ENCODE data around the gene C1orf141.
"Not testable (repeated sequence)": the region's sequence is repeated elsewhere in the genome, so short reads cannot be mapped to it uniquely, and the experiment has no call there.

C1orf141 gene

DNA sequence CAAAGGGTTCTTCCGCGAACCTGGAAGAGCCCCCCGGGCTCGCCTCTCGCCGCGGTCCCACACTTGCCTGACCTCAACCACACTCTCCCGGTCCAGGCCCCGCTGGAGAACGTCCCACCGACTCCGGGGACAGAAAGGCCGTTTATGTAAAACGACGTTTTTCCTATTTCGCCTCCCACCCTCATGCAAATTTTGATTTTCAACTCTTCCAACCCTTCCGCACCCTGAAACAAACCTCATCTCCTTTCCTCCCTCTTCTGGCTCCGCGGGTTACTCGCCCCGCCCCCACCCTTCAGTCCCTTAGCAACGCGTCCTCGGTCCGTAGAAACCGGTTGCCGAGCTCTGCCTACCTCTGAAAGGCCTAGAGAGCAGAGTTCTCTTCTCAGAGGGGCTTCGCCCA lies at the start of gene C1orf141:
C1orf141 (minus strand) TSS at position 276 of the 400 bp plus-strand sequence. CDS start 7,730 bp downstream, outside the sequence.
- DNase-seq = no peak

DNA sequence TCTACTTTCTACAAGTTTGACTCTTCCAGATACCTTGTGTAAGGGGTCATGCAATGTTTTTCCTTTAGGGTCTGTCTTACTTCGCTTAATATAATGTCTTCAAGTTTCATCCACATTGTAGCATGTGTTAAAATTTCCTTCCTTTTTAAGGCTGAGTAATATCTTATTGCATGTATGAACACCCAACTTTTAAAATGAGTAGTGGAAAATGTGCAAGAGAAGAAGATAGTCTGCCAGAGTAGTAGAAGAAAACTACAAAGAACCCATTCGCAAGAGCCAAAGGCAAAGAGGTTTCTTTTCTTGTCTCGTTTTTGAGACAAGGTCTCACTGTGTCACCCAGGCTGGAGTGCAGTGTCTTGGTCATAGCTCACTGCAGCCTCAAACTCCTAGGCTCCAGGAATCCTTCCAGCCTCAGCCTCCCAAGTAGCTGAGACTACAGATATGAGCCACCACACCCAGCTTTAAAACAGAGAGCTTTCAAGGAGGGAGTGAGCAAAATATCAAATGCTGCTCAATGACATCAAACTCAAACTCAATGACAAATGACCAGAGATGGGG lies 40.8 kb upstream of the C1orf141 start:
- no peak for DNase-seq

DNA sequence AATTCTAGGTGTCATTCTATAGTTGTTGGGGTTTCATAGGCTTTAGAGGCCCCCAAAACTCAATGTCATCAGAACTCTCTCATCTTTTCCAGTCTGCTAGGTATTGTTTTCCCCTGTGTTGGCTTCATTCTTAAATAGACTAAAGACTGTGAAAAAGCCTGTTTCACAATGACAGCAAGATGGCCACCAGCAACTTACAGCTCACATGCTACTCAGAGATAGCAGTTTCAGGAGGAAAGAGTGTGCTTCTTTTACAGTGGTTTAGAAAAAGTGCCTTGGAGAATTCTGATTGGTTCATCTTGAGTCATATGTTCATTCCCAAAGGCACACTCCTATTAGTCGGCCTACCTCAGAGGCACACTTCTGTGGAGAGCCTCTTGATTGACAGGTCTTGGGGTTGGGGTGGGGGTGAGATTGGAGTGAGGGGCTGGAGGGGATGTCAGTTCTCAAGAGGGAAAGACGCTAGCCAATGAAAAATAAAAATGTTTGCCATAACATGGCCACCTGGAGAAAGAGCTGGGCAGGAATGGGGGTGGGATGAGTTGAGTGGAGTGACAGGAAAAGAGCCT lies 40.0 kb upstream of the C1orf141 start:
- DNase-seq = no peak

DNA sequence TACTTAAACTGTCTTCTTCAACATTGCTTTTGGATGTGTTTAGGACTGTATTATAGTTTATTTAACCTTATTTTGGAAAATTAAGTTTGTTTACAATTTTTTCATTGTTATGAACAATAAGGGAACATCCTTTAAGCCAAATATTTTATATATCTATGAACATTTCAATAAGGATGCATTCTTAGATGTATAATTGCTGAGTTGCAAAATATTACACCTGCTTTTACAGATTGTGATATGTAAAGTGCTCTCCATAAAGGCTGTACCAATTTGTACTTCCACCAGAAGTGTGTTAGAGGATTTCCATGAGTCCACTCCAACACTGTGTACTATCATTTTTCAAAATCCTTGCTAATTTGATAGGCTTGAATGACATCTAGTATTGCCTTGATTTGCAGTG lies 39.2 kb upstream of the C1orf141 start:
- no peak for DNase-seq

DNA sequence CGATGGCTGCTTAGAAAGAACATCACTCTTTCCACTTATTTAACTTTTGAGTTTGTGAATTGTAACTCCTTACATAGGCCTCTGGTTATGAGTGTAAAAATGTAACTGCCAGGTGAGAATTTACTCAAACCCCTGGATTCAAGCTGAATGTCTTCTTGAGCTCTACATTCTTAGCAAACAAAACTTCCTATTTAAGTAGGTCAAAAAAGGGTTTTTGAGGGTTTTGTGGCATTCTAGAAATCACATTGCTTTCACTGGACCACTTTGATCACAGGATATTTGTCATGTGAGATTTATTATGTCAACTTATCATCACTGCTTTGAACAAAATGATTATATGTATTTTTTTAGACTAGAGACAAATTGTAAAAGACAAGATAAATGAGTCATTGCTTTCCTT lies 37.2 kb upstream of the C1orf141 start:
- no peak for DNase-seq

DNA sequence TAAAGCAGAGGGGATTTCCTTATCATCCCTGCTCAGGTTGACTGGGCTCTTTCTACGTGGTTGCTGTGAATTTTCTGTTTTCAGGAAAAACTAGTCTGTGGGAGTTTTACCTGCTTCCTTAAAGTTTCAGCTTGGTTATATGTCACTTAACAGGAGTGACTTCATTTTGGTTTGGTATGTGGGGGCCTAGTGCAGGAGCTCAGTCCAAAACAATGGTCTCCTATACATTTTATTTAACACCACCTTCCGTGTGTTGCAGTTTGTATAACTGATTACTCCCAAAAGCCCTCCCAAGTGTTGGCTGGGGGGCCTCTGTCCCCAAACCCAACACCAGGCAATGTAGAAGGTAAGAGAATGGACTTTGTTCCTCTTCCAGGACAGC lies 36.8 kb upstream of the C1orf141 start:
- no peak for DNase-seq

DNA sequence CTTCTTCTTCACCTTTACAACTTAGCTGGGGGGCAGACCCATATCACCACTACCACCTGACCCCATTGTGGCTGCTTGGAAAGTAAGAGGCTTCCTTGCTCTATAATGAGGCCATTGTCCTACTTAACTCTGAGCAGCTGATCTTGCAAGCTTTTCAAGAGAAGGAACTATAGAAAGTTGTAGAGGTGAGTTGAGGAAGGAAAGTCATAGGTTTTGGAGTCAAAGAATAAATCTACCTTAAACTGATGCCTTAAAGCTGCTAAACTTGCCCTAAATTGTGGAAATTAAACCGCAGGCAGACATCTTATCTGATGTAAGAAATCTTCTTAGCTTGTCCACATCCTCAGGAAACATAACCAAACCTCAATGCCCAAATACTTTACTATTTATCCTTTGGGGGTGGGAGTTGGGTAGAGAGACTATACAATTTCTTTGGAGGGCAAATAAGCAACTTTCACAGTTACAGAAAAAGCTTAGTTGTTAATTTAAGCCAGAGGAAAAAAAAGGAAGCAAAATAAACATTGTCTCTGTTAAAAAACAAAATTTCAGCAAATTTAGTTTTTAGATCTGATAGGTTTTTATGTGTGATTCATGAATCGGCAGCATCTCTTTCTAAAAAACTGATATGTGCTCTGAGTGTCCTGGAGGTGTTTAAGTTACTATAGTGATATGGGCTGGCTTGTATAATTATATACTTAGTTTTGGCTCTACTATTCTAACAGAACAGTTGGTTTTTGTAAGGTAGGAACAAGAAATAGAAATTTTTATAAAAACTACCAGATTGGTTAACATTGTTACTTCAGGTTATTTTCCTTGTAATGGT lies 36.2 kb upstream of the C1orf141 start:
- DNase-seq = no peak

DNA sequence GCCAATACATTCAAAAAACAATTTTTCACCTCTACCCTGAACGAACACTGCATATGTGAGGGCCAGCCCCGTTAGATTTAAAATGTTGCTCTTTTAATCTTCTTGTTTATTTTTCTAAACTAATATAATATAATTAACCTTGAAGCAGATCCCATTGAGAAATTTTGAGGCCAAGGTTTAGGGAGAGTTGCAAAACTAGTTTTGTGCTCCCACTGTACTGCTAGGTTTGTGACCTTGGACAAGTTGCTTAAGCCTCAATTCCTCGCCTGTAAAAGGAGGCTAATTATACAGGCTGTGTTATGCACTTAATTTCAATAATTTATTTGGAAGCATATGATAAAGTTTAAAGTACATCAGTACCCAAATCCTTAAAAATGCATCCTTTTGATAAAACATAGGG lies 35.2 kb upstream of the C1orf141 start:
- DNase-seq = no peak

DNA sequence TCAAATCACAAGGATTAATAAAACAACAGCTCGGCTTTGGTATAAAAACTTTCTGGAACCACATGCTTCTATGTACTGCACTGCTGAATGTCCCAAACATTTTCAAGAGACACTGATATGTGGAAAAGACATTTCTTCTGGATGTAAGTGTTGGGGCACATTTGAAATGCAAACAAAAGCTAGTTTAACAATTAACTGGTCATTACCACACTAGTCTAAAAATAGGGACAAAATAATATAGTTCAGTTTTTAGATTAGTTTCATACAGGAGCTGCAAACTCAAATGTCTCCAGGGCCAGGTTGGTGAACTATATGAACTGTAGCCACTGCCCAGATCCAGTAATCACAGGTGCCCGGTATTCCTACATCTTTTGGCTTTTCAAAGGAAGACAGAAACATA lies 34.7 kb upstream of the C1orf141 start:
- no peak for DNase-seq

DNA sequence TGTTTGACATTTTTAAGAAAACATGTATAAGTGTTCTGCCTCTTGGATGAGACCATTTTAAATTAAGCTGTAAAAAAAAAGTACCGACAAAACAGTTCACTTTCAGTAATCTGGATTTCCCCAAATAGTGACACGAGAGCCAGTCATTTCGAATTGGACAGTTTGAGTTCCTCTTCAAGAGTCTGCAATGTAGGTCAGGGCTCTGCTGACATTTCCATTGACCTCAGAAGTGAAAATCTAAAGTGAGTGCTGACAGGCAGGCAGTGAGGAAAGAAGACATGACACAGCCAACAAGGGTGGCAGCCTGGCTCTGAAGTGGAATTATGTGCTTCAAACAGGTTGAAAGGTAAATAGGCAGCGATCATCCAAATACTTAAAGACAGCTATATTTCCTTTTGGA lies 31.4 kb upstream of the C1orf141 start, which contains the start of gene IL23R:
IL23R (plus strand) TSS at position 259 of the 400 bp plus-strand sequence. CDS start 1,667 bp downstream, outside the sequence.
- no peak for DNase-seq

DNA sequence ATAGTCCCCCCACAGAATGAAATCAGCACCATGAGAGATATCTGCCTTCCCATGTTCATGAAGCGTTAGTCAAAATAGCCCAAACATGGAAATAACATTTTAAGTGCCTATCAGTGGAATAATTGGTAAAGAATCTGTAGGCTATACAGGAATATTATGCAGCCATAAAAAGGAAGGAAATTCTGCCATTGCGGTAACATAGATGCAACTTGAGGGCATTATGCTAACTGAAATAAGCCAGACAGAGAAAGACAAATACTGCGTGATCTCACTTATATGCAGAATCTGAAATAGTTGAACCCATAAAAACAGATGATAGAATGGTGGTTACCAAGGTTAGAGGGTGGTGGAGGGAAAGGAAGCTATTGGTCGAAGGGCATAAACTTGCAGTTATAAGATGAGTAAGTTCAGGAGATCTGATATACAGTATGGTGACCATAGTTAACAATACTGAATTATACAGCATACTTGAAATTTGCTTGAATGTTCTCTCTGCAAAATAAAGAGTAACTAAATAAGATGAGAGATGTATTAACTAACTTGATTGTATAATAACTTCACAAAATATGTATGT lies 30.8 kb upstream of the C1orf141 start:
- no peak for DNase-seq

DNA sequence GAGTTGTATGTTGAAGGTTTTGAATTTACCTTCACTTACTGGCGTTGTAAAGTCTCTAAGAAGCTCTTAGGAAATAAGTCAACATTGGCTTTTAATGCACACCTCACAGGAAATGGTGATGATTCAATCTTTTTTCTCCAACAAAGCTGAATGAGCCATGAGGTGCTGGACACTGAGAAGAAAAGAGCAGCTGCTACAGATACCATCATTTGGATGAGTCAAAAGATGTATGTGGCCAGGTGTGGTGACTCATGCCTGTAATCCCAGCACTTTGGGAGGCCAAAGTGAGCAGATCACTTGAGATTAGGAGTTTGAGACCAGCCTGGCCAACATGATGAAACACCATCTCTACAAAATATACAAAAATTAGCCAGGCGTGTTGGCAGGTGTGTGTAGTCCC lies 28.2 kb upstream of the C1orf141 start:
- no peak for DNase-seq

DNA sequence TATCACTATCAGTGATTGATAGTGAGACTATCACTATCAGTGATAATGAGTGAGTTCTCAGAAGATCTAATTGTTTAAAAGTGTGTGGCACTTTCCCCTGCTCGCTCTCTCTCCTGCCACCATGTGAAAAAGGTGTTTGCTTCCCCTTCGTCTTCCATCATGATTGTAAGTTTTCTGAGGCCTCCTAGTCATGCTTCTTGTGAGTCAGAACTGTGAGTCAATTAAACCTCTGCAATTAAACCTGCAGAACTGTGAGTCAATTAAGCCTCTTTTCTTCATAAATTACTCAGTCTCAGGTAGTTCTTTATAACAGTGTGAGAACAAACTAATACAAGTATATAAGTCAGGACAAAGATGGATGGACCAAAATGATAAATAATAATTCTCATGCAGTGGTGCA lies 24.5 kb upstream of the C1orf141 start:
- no peak for DNase-seq

DNA sequence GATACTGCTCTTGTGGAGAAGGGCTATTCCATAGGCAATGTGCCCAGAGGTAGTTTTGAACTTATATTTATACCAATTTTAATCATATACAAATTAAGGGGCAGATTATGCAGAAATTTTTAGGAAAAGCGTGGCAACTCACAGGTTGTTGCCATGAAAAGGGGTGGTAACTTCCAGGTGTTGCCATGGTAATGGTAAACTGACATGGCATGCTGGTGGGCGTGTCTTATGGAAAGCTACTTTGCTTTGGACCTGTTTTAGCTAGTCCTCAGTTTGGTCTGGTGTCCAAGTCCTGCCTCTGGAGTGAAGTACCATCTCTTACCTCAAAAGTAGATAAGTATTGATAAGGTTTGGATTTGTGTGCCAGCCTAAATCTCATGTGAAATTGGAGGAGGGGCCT lies 23.6 kb upstream of the C1orf141 start:
- DNase-seq = no peak

DNA sequence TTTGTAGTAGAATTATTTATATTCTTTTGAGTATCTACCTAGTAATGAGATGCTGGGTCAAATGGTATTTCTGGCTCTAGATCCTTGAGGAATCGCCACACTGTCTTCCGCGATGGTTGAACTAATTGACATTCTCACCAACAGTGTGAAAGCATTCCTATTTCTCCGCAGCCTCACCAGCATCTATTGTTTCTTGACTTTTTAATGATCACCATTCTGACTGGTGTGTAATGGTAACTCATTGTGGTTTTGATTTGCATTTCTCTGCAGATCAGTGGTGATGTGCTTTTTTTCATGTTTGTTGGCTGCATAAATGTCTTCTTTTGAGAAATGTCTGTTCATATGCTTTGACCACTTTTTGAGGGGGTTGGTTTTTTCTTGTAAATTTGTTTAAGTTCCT lies 16.2 kb upstream of the C1orf141 start:
- no peak for DNase-seq

DNA sequence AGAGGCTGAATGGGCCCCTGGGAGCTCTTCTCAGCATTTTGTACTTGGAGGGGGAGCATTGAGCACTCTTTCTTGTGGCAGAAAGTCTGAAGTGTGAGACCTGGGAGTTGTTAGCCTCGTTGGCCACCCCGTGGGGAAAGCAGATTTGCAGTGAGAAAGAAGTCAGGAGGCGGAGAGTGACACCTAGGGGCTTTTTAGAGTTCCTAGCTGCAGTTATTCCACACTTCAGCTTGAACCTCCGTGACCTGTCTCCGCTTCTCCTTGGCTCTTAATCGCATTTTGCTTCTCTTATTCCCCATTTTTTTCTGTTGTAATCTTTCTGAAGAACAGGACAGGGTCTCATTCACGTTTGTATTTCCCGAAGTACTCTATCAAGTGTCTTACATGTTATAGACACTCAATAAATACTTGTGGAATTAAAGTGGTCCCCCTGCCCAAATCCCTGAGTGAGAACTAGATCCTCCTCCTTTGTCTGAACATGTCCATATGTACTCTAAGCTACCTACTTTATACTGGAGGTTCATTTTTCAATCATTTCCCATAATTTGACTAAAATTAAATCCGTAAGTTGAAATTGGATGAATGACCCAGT lies 14.5 kb upstream of the C1orf141 start:
- DNase-seq = peak; percentile 67

DNA sequence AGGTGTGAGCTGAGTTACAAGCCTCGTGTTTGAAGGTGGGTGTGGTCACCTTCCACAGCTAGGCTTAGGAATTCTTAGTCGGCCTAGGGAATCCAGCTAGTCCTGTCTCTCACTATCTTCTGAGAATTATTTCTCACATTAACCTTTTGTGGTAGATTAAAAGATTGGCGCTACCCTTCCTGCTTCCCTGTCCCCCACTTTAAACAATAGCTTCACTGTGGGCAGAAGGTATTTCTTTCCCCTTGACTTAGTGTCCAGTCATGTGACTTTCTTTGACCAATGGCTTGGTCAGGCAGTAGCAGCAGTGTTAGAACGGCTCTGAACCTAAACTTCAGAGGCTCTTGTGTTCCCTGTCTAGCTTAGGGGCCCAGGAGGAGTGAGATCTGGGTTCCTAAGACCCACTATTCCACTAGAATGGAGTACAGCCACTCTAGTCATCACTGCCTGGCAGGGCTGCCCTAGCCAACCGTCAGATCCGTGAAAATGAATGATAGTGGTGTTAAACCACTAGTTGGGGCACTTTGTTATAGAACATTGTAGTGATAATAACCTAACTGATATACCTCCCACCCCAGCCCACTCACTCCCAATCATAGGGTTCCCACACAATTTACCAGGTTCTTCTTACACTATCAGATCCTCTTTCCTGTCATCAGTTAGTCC lies 13.9 kb upstream of the C1orf141 start:
- DNase-seq = no peak

DNA sequence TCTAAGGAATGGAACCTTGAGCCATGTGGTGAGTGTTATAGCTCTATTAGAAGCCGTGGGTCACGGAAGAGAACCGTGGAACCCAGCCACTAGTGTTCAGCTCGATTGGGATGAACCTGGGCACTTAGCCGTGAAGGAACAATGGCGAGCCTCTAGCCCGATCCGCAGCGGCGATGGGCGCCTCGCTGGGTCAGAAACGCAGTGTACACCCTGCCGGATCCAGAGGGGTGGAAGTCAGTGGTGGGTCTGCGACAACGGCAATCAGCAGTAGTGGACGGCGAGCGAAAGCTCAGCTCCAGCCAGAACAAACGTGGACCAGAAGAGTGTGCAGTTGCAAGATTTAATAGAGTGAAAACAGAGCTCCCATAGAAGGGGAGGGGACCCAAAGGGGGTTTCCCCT lies 13.2 kb upstream of the C1orf141 start:
- not testable (repeated sequence) for DNase-seq

DNA sequence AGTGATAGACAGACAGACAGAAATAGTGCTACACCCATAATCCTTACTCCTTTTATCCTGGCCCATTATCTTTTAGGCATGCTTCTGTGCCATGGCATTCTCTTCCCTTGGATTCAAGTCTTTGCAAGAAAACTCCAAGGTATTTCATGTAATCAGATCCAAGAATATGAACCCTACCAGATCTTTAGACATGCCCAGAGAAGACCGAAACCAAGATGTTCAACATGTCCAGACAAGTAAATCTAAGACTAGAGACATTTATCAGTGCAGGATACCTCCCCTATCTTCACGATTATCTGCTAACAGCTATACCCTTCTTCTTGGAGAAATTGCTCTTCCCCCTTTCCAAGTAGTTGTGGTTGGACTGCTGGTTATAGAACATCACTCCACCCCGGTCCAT lies 11.8 kb upstream of the C1orf141 start:
- DNase-seq = no peak

DNA sequence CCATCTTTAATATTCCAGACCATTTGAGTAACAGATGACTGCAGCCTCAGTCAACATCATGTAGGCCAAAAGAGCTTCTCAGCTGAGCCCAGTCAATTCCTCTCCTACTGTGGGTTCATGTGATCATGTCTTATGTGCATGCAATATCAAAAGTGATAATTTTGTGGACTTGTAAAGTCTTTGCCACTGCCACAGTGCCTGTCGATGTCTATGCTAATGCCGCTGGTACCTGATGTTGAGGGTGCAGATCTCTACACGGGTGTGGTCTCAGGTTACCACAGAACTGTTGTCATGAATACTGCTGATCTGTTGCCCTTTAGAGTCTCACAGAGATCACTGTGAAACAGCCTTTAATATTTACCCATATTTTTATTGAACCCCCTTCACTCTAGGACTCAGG lies 11.3 kb upstream of the C1orf141 start:
- no peak for DNase-seq

DNA sequence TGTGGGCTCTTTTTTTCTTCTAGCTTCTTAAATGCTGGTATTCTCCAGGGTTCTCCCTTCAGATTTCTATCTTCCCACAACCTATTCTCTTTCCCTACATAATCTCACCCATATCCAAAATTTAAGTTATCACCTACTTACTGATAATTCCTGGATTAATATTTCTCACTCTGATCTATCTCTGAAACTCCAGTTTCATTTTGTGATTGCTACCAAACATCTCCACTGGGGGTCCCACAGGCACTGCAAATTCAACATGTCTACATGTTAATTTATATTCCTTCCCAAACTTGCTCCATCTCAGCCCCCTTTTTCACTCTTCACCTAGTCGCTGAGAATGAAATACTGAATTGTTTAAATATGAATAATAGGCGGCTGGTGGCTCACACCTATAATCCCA lies 9.9 kb upstream of the C1orf141 start:
- DNase-seq = no peak

DNA sequence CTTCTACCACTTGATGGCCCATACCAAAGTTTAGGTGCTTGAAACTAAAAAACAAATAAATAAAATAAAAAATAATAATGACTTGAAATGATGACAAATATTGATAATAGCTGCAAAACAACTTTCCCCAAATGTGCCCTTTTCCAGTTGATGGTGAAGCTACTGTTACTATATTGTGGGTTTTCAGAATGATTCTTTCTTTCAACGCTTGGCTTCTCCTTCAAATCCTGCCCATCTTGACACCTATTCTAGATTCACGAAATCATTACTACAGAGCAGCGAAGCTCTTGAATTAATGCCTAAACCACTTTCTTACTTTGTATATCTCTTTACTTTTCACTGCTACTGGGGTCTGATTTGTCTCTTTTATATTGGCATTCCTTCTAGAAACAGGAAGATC lies 9.2 kb upstream of the C1orf141 start:
- DNase-seq = no peak

DNA sequence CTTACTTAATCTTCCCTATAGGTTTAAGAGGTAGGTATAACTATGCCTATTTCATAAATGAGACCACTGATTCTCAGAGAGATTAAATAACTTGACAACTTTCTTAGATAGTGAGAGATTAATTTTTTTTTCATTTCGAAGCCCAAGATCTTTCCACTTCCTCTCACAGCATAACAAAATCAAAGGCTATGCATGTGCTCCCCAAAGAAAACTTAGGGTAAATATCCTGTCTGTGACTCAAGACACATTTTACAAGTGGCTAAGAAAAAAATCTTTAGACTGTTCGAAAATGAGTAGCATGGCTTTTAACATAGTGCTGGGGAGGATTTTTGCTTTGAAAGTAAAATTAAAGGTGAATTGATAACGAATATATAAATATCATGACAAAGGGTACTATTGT lies 8.2 kb upstream of the C1orf141 start:
- no peak for DNase-seq
